Astrocyte (in vitro differentiated cells and primary cell): ENCODE results near the gene CDC26. TPM values are rescaled to one million over a fixed set of nuclear protein-coding genes. Genes with fewer than 3 reads are reported as not detected.

Source experiments
- DNase-seq: peaks from one replicate; pipeline ENCODE4 v3.0.0-alpha.2; 2010; ENCODE audit warnings: low read depth
- FAIRE-seq: peaks from 2 replicates; lab custom pipeline; 2011; peaks lifted over from hg19 to GRCh38; lab: Jason Lieb, UNC
- H2AFZ ChIP-seq: 2 replicates; pipeline ENCODE4 v1.6.0; 2012; ENCODE audit warnings: low read depth, low read length, inconsistent platforms
- H3K27ac ChIP-seq: 2 replicates; pipeline ENCODE4 v1.5.1; 2011; ENCODE audit warnings: low read depth, low read length, inconsistent platforms
- H3K27me3 ChIP-seq: 2 replicates; pipeline ENCODE4 v1.6.0; 2011; ENCODE audit warnings: low read length, inconsistent platforms; ENCODE audit not compliant: insufficient read depth
- H3K36me3 ChIP-seq: 2 replicates; pipeline ENCODE4 v1.5.1; 2011; ENCODE audit warnings: low read length, inconsistent platforms; ENCODE audit not compliant: insufficient read depth
- H3K4me1 ChIP-seq: 2 replicates; pipeline ENCODE4 v1.5.1; 2011; ENCODE audit warnings: low read length, inconsistent platforms; ENCODE audit not compliant: insufficient read depth
- H3K4me2 ChIP-seq: 2 replicates; pipeline ENCODE4 v1.6.0; 2012; ENCODE audit warnings: low read length, inconsistent platforms
- H3K4me3 ChIP-seq: 2 replicates; pipeline ENCODE4 v1.5.1; 2011; ENCODE audit warnings: low read depth, mild to moderate bottlenecking, low read length, inconsistent platforms; ENCODE audit not compliant: insufficient read depth
- H3K79me2 ChIP-seq: 2 replicates; pipeline ENCODE4 v1.6.0; 2012; ENCODE audit warnings: mild to moderate bottlenecking, low read length, inconsistent platforms; ENCODE audit not compliant: insufficient read depth
- H3K9ac ChIP-seq: 2 replicates; pipeline ENCODE4 v1.6.0; 2012; ENCODE audit warnings: mild to moderate bottlenecking, low read length, inconsistent platforms
- H3K9me3 ChIP-seq: 2 replicates; pipeline ENCODE4 v1.5.1; 2012; ENCODE audit warnings: low read depth, mild to moderate bottlenecking, low read length, inconsistent platforms; ENCODE audit not compliant: insufficient read depth
- H4K20me1 ChIP-seq: 2 replicates; pipeline ENCODE4 v1.6.0; 2012; ENCODE audit warnings: low read length, inconsistent platforms; ENCODE audit not compliant: insufficient read depth
- H3K27ac Mint-ChIP-seq: one replicate; pipeline ENCODE4 v1.8.0; 2021; ENCODE audit warnings: mild to moderate bottlenecking, mixed read lengths; ENCODE audit not compliant: unreplicated experiment
- H3K27me3 Mint-ChIP-seq: one replicate; pipeline ENCODE4 v1.8.0; 2021; ENCODE audit warnings: low read depth, mixed read lengths; ENCODE audit not compliant: unreplicated experiment
- H3K36me3 Mint-ChIP-seq: one replicate; pipeline ENCODE4 v1.8.0; 2021; ENCODE audit warnings: low read depth, mixed read lengths; ENCODE audit not compliant: unreplicated experiment
- H3K4me1 Mint-ChIP-seq: one replicate; pipeline ENCODE4 v1.8.0; 2021; ENCODE audit warnings: low read depth, mixed read lengths; ENCODE audit not compliant: unreplicated experiment
- H3K4me3 Mint-ChIP-seq: one replicate; pipeline ENCODE4 v1.8.0; 2021; ENCODE audit warnings: mild to moderate bottlenecking, moderate library complexity, mixed read lengths; ENCODE audit not compliant: unreplicated experiment
- H3K9me3 Mint-ChIP-seq: one replicate; pipeline ENCODE4 v1.8.0; 2021; ENCODE audit warnings: mild to moderate bottlenecking, mixed read lengths; ENCODE audit not compliant: unreplicated experiment
- CTCF ChIP-seq: IDR thresholded peaks from 2 replicates; pipeline ENCODE4 v1.5.1; 2011; ENCODE audit warnings: low read depth, mild to moderate bottlenecking, inconsistent platforms, low read length, moderate library complexity; ENCODE audit not compliant: insufficient read depth
- EZH2 ChIP-seq: IDR thresholded peaks from 2 replicates; pipeline ENCODE4 v1.6.1; 2012; ENCODE audit warnings: mild to moderate bottlenecking, low read length, inconsistent platforms; ENCODE audit not compliant: insufficient read depth
- total RNA-seq: library from RNA; stranded (reverse); gene quantifications from 2 replicates; pipeline ENCODE4 v1.2.1, GENCODE V29; 2021

Gene CDC26
- total RNA-seq, 1 donor from 2014 or later = 23.9 TPM

GRCh38 chr9:113266174-113266573, 9.2 kb downstream of the CDC26 start:
- DNase-seq = no peak
- FAIRE-seq = no peak
- H3K36me3 Mint-ChIP-seq = peaks cover 13% of the 10 kb centered on the region
- Histone ChIP-seq H3K79me2 (no peaks in the 10 kb centered on the region), H3K9ac (no peak overlapping the region), H3K4me1 (no peaks in the 10 kb centered on the region), H3K9me3 (no peaks in the 10 kb centered on the region), H3K27ac (no peak overlapping the region), H3K4me3 (no peak overlapping the region), H3K36me3 (peaks cover 21% of the 10 kb centered on the region), H3K27me3 (no peaks in the 10 kb centered on the region), H4K20me1 (peaks cover 4% of the 10 kb centered on the region), H3K4me2 (no peak overlapping the region), H2AFZ (no peak overlapping the region)
- no peak overlapping the region for H3K4me3 Mint-ChIP-seq
- no peaks in the 10 kb centered on the region for H3K27me3 Mint-ChIP-seq
- TF ChIP-seq CTCF (no peak), EZH2 (no peak)
- peaks cover 2% of the 10 kb centered on the region for H3K4me1 Mint-ChIP-seq
- no peaks in the 10 kb centered on the region for H3K9me3 Mint-ChIP-seq
- no peak overlapping the region for H3K27ac Mint-ChIP-seq

- Mint-ChIP-seq H3K36me3 (peaks cover 19% of the 10 kb centered on the region), H3K4me1 (no peaks in the 10 kb centered on the region), H3K27me3 (no peaks in the 10 kb centered on the region), H3K4me3 (no peak overlapping the region), H3K9me3 (no peaks in the 10 kb centered on the region), H3K27ac (no peak overlapping the region)
- H3K4me2 ChIP-seq = no peak overlapping the region
- no peak overlapping the region for H3K4me3 ChIP-seq
- FAIRE-seq (no peak), DNase-seq (no peak)
- TF ChIP-seq EZH2 (no peak), CTCF (no peak)
- H3K9me3 ChIP-seq = no peaks in the 10 kb centered on the region
- H2AFZ ChIP-seq = no peak overlapping the region
- H3K4me1 ChIP-seq = no peaks in the 10 kb centered on the region
- H4K20me1 ChIP-seq = no peaks in the 10 kb centered on the region
- no peaks in the 10 kb centered on the region for H3K27me3 ChIP-seq
- no peak overlapping the region for H3K27ac ChIP-seq
- no peaks in the 10 kb centered on the region for H3K79me2 ChIP-seq
- H3K36me3 ChIP-seq = peaks cover 9% of the 10 kb centered on the region
- H3K9ac ChIP-seq = no peak overlapping the region
Measured at GRCh38 chr9:113261917-113262671, 13.3 kb downstream of the CDC26 start.

- Mint-ChIP-seq H3K36me3 (peaks cover 16% of the 10 kb centered on the region), H3K4me3 (no peak overlapping the region), H3K9me3 (no peaks in the 10 kb centered on the region), H3K27ac (no peak overlapping the region), H3K27me3 (no peaks in the 10 kb centered on the region), H3K4me1 (no peaks in the 10 kb centered on the region)
- Histone ChIP-seq H4K20me1 (peaks cover 5% of the 10 kb centered on the region), H3K4me1 (no peaks in the 10 kb centered on the region), H3K27ac (no peak overlapping the region), H3K27me3 (no peaks in the 10 kb centered on the region), H3K79me2 (no peaks in the 10 kb centered on the region), H3K9me3 (no peaks in the 10 kb centered on the region), H3K4me2 (no peak overlapping the region), H3K36me3 (peaks cover 13% of the 10 kb centered on the region), H2AFZ (no peak overlapping the region), H3K9ac (no peak overlapping the region), H3K4me3 (no peak overlapping the region)
- FAIRE-seq (no peak), DNase-seq (no peak)
- TF ChIP-seq CTCF (no peak), EZH2 (no peak)
Measured at GRCh38 chr9:113258282-113258681, 17.1 kb downstream of the CDC26 start.
